Right lung (tissue), 5 donors: Measurements from ENCODE around the gene GATAD2A. TPM values are rescaled to one million over a fixed set of nuclear protein-coding genes. Genes with fewer than 3 reads are reported as not detected.

Experiments used
- DNase-seq, 2 donors: peaks; one replicate each; pipeline ENCODE4 v3.0.0-alpha.2; 2013
- polyA plus RNA-seq, 5 donors: library from polyadenylated mRNA; unstranded; fragments of 120-200 nt; gene quantifications; one replicate each; pipeline versions ENCODE4 v1.2.1 to v1.2.3, GENCODE V29; 2013; ENCODE audit warnings: inconsistent platforms in 1 of 5, low replicate concordance in 1 of 5; ENCODE audit not compliant: insufficient read length in 5 of 5, insufficient read depth in 1 of 5

Gene GATAD2A
- polyA plus RNA-seq, 5 donors = 33.1 to 57.9 (median 43.8) TPM

GRCh38 chr19:19487077-19487949 is 81.8 kb downstream of the GATAD2A start:
- no peak for DNase-seq

GRCh38 chr19:19487950-19488874 is 82.7 kb downstream of the GATAD2A start:
- DNase-seq = no peak

GRCh38 chr19:19488875-19489690 is 83.6 kb downstream of the GATAD2A start:
- peak; percentile 79 to 87 for DNase-seq

DNA sequence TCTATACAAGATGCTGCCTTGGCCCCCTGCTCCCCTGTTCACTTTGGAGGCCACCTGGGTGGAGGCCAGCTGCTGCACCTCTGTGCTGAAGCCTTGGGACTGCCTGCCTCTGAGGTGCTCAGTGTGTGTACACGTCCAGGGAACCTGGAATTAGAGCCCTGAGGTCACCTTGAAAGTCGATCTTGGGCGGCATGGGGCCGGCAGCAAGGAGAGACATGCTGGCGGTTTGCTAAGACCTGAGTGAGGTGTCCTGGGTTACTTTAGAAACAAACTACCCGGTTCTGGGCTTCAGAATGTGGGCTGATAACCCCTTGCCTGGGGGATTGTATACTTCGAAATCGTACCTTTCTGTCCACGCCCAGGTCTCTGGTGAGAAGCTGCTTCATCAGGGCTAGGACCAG is 84.3 kb downstream of the GATAD2A start:
- DNase-seq = no peak

- peak; percentile 72 to 85 for DNase-seq
Measured at GRCh38 chr19:19490214-19490968, 84.9 kb downstream of the GATAD2A start.

- DNase-seq = no peak
Measured at GRCh38 chr19:19491321-19492025, 86.0 kb downstream of the GATAD2A start.

DNA sequence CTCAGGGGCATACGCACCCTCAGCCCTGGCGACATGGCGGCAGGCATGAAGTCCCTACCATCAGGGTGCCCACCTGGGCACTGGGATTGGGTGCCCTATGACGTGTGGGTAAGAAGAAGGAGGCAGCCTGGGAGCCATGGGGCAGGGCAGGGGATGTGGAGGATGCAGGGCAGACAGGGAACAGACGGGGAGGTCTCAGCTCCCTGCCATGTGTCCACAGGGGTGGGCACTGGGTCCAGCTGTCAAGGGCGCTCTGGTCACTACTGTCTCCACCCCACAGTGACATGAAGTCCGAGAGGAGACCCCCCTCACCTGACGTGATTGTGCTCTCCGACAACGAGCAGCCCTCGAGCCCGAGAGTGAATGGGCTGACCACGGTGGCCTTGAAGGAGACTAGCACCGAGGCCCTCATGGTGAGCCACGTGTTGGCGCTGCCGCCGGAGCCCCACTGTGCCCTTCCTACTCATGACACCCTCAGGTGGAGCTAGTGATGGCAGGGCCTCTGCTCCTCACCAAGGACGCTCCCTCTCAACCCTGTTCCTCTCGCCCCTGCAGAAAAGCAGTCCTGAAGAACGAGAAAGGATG is 86.6 kb downstream of the GATAD2A start:
- DNase-seq = no peak

- DNase-seq = no peak
Measured at GRCh38 chr19:19493841-19494546, 88.5 kb downstream of the GATAD2A start.

DNA sequence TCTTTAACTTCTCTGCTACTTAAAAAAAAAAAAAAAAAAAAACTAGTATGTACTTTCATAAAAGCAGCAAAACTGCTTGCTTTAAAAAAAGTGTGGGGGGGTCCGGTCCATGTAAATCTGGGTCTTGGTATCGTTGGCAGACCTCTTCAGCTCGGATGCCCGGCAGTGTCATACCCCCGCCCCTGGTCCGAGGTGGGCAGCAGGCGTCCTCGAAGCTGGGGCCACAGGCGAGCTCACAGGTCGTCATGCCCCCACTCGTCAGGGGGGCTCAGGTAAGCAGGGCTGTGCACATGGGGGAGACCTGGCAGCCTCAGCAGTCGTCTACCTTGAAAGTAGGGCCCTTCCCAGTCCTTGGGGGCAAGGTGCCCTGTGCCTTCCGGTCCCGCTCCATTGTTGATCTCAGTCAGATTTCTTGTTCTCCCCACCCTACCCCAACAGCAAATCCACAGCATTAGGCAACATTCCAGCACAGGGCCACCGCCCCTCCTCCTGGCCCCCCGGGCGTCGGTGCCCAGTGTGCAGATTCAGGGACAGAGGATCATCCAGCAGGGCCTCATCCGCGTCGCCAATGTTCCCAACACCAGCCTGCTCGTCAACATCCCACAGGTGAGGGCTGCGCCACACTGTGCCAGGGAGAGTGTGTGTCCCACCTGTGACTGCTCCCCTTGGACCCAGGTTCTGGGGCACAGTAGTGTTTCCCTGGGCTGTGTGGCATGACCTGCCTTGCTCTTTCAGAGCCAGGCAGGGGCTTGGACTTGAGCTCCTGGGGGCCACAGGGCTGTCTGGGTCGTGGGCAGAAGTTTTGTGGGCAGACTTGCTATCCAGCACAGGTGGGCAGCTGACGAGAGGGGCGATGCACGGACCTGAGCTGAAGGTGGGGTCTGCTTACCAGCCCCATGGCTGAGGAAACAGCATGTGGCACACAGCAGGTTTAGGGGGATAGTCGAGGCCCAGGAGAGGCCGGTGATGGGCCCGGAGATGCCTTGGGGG is 90.4 kb downstream of the GATAD2A start:
- no peak for DNase-seq

- DNase-seq = no peak
Measured at GRCh38 chr19:19498255-19498991, 92.9 kb downstream of the GATAD2A start.

- no peak for DNase-seq
Measured at GRCh38 chr19:19499272-19499995, 94.0 kb downstream of the GATAD2A start.

DNA sequence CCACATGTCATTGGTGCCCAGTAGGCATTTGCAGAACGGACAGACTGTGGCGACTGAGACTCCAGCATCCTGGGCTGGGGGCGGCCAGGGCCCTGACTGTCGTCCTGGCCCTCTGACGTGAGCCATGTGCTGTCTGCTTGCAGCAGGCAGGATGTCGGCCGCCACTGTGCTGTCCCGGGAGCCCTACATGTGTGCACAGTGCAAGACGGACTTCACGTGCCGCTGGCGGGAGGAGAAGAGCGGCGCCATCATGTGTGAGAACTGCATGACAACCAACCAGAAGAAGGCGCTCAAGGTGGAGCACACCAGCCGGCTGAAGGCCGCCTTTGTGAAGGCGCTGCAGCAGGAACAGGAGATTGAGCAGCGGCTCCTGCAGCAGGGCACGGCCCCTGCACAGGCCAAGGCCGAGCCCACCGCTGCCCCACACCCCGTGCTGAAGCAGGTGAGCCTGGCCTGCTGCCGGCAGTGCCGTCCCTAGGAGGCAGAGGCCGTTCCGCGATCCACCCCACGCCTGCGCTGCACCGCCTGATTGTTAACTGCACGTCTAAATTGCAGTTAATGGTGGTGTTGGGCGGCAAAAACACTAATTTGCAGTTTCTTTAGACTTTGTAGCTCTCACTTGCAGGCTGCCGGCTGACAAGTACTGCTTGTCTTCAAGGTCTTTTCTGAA is 95.6 kb downstream of the GATAD2A start:
- DNase-seq = no peak

DNA sequence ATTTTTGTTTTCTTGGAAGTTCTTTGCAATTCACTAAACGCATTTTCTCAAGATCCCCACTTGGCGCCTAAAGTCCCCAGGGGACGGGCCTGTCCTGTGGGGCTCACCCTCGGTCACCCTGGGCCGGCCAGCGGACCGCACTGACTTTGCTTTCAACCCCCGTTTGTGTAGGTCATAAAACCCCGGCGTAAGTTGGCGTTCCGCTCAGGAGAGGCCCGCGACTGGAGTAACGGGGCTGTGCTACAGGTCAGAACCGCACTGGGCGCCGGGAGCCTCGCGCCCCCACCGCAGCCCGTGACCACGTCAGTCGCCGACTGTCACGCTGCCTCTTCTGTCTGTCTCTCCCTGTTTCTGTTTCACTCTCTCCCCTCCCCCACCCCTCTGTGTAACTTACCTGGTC is 96.3 kb downstream of the GATAD2A start:
- DNase-seq = no peak

- DNase-seq = no peak
Measured at GRCh38 chr19:19502281-19502680, 96.8 kb downstream of the GATAD2A start.

DNA sequence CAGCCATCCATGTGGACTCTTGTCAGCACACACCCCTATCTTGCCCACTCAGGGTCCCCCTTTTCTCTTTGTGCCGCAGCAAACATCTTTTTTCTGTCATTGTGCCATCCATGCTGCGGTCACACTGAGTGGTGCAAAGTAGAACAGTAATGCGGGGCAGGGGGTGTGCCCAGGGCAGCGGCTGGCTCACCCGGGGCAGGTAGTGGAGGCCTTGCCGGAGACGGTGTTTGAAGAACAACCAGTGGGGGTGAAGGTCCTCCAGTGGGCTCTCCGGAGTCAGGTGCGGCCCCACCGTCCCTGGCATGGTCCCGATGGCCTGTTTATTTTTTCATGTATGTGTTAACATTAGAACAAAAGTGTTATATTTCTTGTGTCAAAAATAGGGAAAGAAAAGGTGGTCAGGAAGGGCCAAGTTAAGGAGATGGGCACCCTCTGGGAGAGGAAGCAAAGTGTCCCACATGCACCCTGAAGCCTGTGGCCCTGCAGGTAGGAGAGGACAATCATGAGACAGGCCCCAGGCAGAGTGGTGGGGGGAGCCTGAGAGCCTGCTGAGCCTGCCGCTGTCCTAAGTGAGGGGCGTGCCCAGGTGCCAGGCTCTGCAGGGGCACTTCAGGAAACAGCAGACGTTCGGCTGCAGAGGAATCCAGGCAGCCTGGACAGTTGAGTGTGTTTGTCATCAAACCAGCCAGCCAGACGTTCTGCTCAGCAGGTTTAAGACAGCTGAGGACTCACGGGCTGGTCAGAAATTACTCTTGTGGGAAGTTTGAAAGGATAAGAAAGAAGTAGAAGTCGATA is 97.5 kb downstream of the GATAD2A start:
- DNase-seq = no peak
